Caco-2 (cell line): ENCODE measurements around the gene PTCHD1. TPM values are rescaled to one million over a fixed set of nuclear protein-coding genes. Genes with fewer than 3 reads are reported as not detected.

Source experiments
- BruUV-seq: library from RNA; stranded (reverse); fragments of 400-500 nt; replicated peaks from 2 replicates; lab custom pipeline; 2021; lab: Mats Ljungman, UMichigan
- CTCF ChIA-PET: fragments of 300-600 bp; sonication (Branson Sonifier 250); formaldehyde crosslinking; loops from one replicate; lab custom pipeline; 2022; ENCODE audit warnings: antibody characterized with exemption; lab: Charles Lee
- POLR2A ChIA-PET: fragments of 300-600 bp; sonication (Branson Sonifier 250); formaldehyde crosslinking; loops from one replicate; lab custom pipeline; 2022; ENCODE audit warnings: antibody characterized with exemption; lab: Charles Lee
- DNase-seq, 2 experiments: peaks; one replicate each; pipeline versions ENCODE4 v3.0.0 to v3.0.0-alpha.2; 2020 to 2022
- H3K27me3 ChIP-seq: replicated peaks from 2 replicates; pipeline ENCODE4 v1.6.0; 2011; ENCODE audit warnings: low read length; ENCODE audit not compliant: control insufficient read depth, insufficient read depth
- H3K36me3 ChIP-seq: 2 replicates; pipeline ENCODE4 v1.5.1; 2011; ENCODE audit warnings: low read length; ENCODE audit not compliant: control insufficient read depth, insufficient read depth
- H3K4me1 ChIP-seq: fragments of 250-450 bp; sonication (Bioruptor Pico); 2 replicates; pipeline ENCODE4 v1.5.1; 2020; ENCODE audit warnings: mild to moderate bottlenecking
- H3K4me3 ChIP-seq: 2 replicates; pipeline ENCODE4 v1.5.1; 2011; ENCODE audit warnings: low read depth, mild to moderate bottlenecking, control low read depth, low read length
- H3K9me3 ChIP-seq: fragments of 250-450 bp; sonication (Bioruptor Pico); 2 replicates; pipeline ENCODE4 v1.5.1; 2020; ENCODE audit warnings: mild to moderate bottlenecking, moderate library complexity
- H3K27ac Mint-ChIP-seq: one replicate; pipeline ENCODE4 v1.8.0; 2022; ENCODE audit warnings: mixed read lengths; ENCODE audit not compliant: unreplicated experiment
- H3K27me3 Mint-ChIP-seq: one replicate; pipeline ENCODE4 v1.8.0; 2022; ENCODE audit warnings: mixed read lengths; ENCODE audit not compliant: insufficient read depth, unreplicated experiment
- H3K36me3 Mint-ChIP-seq: one replicate; pipeline ENCODE4 v1.8.0; 2022; ENCODE audit warnings: mild to moderate bottlenecking, mixed read lengths; ENCODE audit not compliant: insufficient read depth, unreplicated experiment
- H3K4me1 Mint-ChIP-seq: one replicate; pipeline ENCODE4 v1.8.0; 2022; ENCODE audit warnings: low read depth, mixed read lengths; ENCODE audit not compliant: unreplicated experiment
- H3K4me3 Mint-ChIP-seq: one replicate; pipeline ENCODE4 v1.8.0; 2022; ENCODE audit warnings: mild to moderate bottlenecking, moderate library complexity, mixed read lengths; ENCODE audit not compliant: unreplicated experiment
- H3K9me3 Mint-ChIP-seq: one replicate; pipeline ENCODE4 v1.8.0; 2022; ENCODE audit warnings: mixed read lengths; ENCODE audit not compliant: unreplicated experiment
- intact Hi-C: fragments of 100-400 bp; cut with micrococcal nuclease; formaldehyde crosslinking; loops from one replicate; pipeline ENCODE4 v1.10.0; 2022; ENCODE audit not compliant: unreplicated experiment
- total RNA-seq: library from RNA; stranded (reverse); gene quantifications from 2 replicates; pipeline ENCODE4 v1.2.3, GENCODE V29; 2022
- TF ChIP-seq, protein P1 (sequence below), 2 experiments: fragments of 200-600 bp in 1 of 2; IDR thresholded peaks; 1 replicate in 1 of 2; 2 replicates in 1 of 2; pipeline versions ENCODE4 v1.5.1 to v1.8.0; 2011 to 2022; ENCODE audit warnings: antibody characterized with exemption in 1 of 2, control low read depth in 1 of 2, inconsistent platforms in 1 of 2, low read depth in 1 of 2, low read length in 1 of 2, mild to moderate bottlenecking in 1 of 2, moderate library complexity in 1 of 2; ENCODE audit not compliant: insufficient read depth in 1 of 2, severe bottlenecking in 1 of 2, unreplicated experiment in 1 of 2

The PTCHD1 gene
- total RNA-seq, 1 experiment from 2014 or later = not detected

DNA sequence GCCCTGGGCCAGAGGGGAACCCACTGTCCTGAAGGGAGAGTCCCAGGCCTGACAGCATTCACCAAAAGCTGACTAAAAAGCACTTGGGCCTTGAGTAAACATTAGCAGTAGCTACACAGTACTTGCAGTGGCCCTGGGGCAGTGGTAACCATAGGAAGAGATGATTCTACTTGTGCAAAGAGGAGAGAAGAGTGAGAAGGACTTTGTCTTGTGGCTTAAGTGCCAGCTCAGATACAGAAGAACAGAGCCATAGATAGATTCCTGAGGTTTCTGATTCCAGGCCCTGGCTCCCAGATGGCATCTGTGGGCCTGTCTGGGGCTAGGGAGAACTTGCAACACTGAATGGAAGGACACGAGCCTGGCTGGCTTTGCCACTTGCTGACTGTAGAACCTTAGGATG lies 100.5 kb downstream of the PTCHD1 start:
- H3K27ac Mint-ChIP-seq = no peak overlapping the region
- no peaks in the 10 kb centered on the region for H3K27me3 Mint-ChIP-seq
- no TSS peak for BruUV-seq
- no peaks in the 10 kb centered on the region for H3K4me1 Mint-ChIP-seq
- H3K36me3 Mint-ChIP-seq = no peaks in the 10 kb centered on the region
- Histone ChIP-seq H3K9me3 (no peaks in the 10 kb centered on the region), H3K4me3 (no peak overlapping the region), H3K27me3 (no peaks in the 10 kb centered on the region), H3K36me3 (no peaks in the 10 kb centered on the region), H3K4me1 (no peaks in the 10 kb centered on the region)
- POLR2A ChIA-PET = no interaction called here
- no peak overlapping the region for H3K4me3 Mint-ChIP-seq
- TF ChIP-seq, protein P1, sequence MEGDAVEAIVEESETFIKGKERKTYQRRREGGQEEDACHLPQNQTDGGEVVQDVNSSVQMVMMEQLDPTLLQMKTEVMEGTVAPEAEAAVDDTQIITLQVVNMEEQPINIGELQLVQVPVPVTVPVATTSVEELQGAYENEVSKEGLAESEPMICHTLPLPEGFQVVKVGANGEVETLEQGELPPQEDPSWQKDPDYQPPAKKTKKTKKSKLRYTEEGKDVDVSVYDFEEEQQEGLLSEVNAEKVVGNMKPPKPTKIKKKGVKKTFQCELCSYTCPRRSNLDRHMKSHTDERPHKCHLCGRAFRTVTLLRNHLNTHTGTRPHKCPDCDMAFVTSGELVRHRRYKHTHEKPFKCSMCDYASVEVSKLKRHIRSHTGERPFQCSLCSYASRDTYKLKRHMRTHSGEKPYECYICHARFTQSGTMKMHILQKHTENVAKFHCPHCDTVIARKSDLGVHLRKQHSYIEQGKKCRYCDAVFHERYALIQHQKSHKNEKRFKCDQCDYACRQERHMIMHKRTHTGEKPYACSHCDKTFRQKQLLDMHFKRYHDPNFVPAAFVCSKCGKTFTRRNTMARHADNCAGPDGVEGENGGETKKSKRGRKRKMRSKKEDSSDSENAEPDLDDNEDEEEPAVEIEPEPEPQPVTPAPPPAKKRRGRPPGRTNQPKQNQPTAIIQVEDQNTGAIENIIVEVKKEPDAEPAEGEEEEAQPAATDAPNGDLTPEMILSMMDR (IDR thresholded peaks at IDR 0.05; ENCODE audit: insufficient read depth in 1 of 2, low read depth in 1 of 2, low read length in 1 of 2, severe bottlenecking in 1 of 2, unreplicated experiment in 1 of 2) = no peak
- no peak for DNase-seq
- no peaks in the 10 kb centered on the region for H3K9me3 Mint-ChIP-seq
- intact Hi-C loops = no loop called here
- CTCF ChIA-PET = no interaction called here

DNA sequence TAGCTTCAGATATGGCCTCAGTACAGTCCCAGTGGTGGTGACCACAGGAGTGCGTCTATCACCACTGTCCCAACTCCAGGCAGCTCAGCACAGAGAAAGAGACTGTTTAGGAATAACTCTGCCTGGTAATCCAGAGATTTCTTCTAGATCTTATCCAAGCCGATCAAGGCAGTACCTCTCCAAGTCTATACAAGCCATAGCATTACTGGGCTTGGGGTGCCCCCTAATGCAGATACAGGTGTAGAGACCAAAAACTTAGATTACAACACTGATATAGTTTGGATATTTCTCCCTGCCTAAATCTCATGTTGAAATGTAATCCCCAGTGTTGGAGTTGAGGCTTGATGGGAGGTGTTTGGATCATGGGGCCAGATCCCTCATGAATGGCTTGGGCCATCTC lies 100.9 kb downstream of the PTCHD1 start:
- Histone ChIP-seq H3K9me3 (no peaks in the 10 kb centered on the region), H3K4me3 (no peak overlapping the region), H3K4me1 (no peaks in the 10 kb centered on the region), H3K36me3 (no peaks in the 10 kb centered on the region), H3K27me3 (no peaks in the 10 kb centered on the region)
- ChIA-PET POLR2A (no interaction called here), CTCF (no interaction called here)
- Mint-ChIP-seq H3K4me3 (no peak overlapping the region), H3K9me3 (no peaks in the 10 kb centered on the region), H3K4me1 (no peaks in the 10 kb centered on the region), H3K27ac (no peak overlapping the region), H3K27me3 (no peaks in the 10 kb centered on the region), H3K36me3 (no peaks in the 10 kb centered on the region)
- BruUV-seq = no TSS peak
- DNase-seq = no peak
- TF ChIP-seq, protein P1 (IDR thresholded peaks at IDR 0.05; ENCODE audit: insufficient read depth in 1 of 2, low read depth in 1 of 2, low read length in 1 of 2, severe bottlenecking in 1 of 2, unreplicated experiment in 1 of 2) = no peak
- intact Hi-C loops = no loop called here

DNA sequence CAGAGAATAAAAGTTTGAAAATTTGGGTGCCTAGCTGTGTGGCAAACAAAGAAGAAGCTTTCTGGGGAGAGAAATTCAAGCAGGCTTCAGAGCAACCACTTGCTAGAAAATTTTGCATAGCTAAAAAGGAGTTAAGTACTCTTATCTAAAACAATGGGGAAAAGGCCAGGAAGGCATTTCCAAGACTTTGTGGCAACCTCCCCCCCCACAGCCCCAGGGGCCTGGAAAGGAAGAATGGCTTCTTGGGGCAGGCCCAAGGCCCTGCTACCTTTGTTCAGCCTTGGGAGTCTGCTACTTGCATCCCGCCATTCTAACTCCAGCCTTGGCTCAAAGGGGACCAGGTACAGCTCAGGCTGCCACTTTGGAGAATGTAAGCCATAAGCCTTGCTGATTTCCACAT lies 102.2 kb downstream of the PTCHD1 start:
- POLR2A ChIA-PET = no interaction called here
- BruUV-seq = no TSS peak
- H3K27ac Mint-ChIP-seq = no peak overlapping the region
- H3K4me3 Mint-ChIP-seq = no peak overlapping the region
- H3K36me3 Mint-ChIP-seq = no peaks in the 10 kb centered on the region
- Histone ChIP-seq H3K36me3 (no peaks in the 10 kb centered on the region), H3K4me3 (no peak overlapping the region), H3K4me1 (no peaks in the 10 kb centered on the region), H3K9me3 (no peaks in the 10 kb centered on the region), H3K27me3 (no peaks in the 10 kb centered on the region)
- CTCF ChIA-PET = no interaction called here
- H3K4me1 Mint-ChIP-seq = no peaks in the 10 kb centered on the region
- DNase-seq = no peak
- intact Hi-C loops = no loop called here
- TF ChIP-seq, protein P1 (IDR thresholded peaks at IDR 0.05; ENCODE audit: insufficient read depth in 1 of 2, low read depth in 1 of 2, low read length in 1 of 2, severe bottlenecking in 1 of 2, unreplicated experiment in 1 of 2) = no peak
- peaks cover 4% of the 10 kb centered on the region for H3K27me3 Mint-ChIP-seq
- no peaks in the 10 kb centered on the region for H3K9me3 Mint-ChIP-seq
